GM12878 (cell line): ENCODE data around the gene B9D2. TPM values are rescaled to one million over a fixed set of nuclear protein-coding genes. Genes with fewer than 3 reads are reported as not detected.
A peak's percentile ranks its signal among the peaks of the same experiment; 100 is the strongest.

Experiments used
- ASH2L ChIP-seq: fragments of 300-600, 200-600 bp; sonication (generic); IDR thresholded peaks from 2 replicates; pipeline ENCODE4 v1.6.1; 2017; ENCODE audit warnings: low read depth, mild to moderate bottlenecking, borderline replicate concordance
- BACH1 ChIP-seq: fragments of 450-650 bp; IDR thresholded peaks from 2 replicates; pipeline ENCODE4 v1.6.1; 2017; ENCODE audit warnings: mild to moderate bottlenecking, borderline replicate concordance
- BHLHE40 ChIP-seq, 2 experiments: fragments of 450-650 bp in 1 of 2; IDR thresholded peaks; 2 replicates each; pipeline ENCODE4 v1.6.1; 2011 to 2017; ENCODE audit warnings: low read depth in 2 of 2, borderline replicate concordance in 1 of 2, improper control_type of control experiment in 1 of 2, low read length in 1 of 2, mild to moderate bottlenecking in 1 of 2
- CBX5 ChIP-seq: sonication (generic); IDR thresholded peaks from 2 replicates; pipeline ENCODE4 v1.6.1; 2016; ENCODE audit warnings: low read depth, moderate library complexity, mild to moderate bottlenecking, inconsistent platforms
- CTCF ChIP-seq, 3 experiments: IDR thresholded peaks in 2 of 3; conservative IDR thresholded peaks in 1 of 3; 2 replicates each; pipeline ENCODE4 v1.5.1; 2011; ENCODE audit warnings: low read depth in 3 of 3, low read length in 3 of 3, mild to moderate bottlenecking in 3 of 3, control low read depth in 2 of 3, moderate library complexity in 2 of 3, inconsistent platforms in 1 of 3, mixed read lengths in 1 of 3; ENCODE audit not compliant: control insufficient read depth in 2 of 3, insufficient read depth in 1 of 3; ENCODE audit errors: extremely low read depth in 1 of 3
- E2F8 ChIP-seq: fragments of 450-650 bp; IDR thresholded peaks from 2 replicates; pipeline ENCODE4 v1.6.1; 2018; ENCODE audit warnings: mild to moderate bottlenecking, low read depth, moderate library complexity; ENCODE audit not compliant: partially characterized antibody
- IKZF1 ChIP-seq: fragments of 450-650 bp; conservative IDR thresholded peaks from 2 replicates; pipeline ENCODE4 v1.6.1; 2017; ENCODE audit warnings: antibody characterized with exemption, mild to moderate bottlenecking
- MYC ChIP-seq: IDR thresholded peaks from 2 replicates; pipeline ENCODE4 v1.6.1; 2011; ENCODE audit warnings: mild to moderate bottlenecking, low read length, moderate library complexity, inconsistent platforms; ENCODE audit not compliant: insufficient read depth, insufficient replicate concordance, insufficient read length, severe bottlenecking
- NBN ChIP-seq: fragments of 450-650 bp; IDR thresholded peaks from 2 replicates; pipeline ENCODE4 v1.6.1; 2016
- NR2C2 ChIP-seq: IDR thresholded peaks from 2 replicates; pipeline ENCODE4 v1.6.1; 2011; ENCODE audit warnings: borderline replicate concordance, low read depth; ENCODE audit not compliant: control insufficient read depth, insufficient read length
- SP1 ChIP-seq: IDR thresholded peaks from one replicate; pipeline ENCODE4 v1.6.1; 2011; ENCODE audit warnings: low read depth, low read length
- SREBF1 ChIP-seq: IDR thresholded peaks from 2 replicates; pipeline ENCODE4 v1.6.1; 2012; ENCODE audit warnings: mild to moderate bottlenecking, low read length
- ZNF24 ChIP-seq: fragments of 450-650 bp; IDR thresholded peaks from 2 replicates; pipeline ENCODE4 v1.6.1; 2017; ENCODE audit warnings: antibody characterized with exemption, mild to moderate bottlenecking
- polyA plus RNA-seq, 11 experiments: library from polyadenylated mRNA; depleted of rRNA in 4 of 11; unstranded in 6 of 11; stranded (reverse) in 5 of 11; fragments of >200 nt; fragmentation: Nextera tagmentation in 4 of 11; fragmentation: Illumina TruSeq in 1 of 11; extraction: Ambion mirVana in 4 of 11; extraction: Trizol in 1 of 11; gene quantifications; 1 replicate in 1 of 11; 2 replicates in 10 of 11; pipeline versions ENCODE4 v1.2.1 to v1.2.3, GENCODE V29; 2011 to 2016; ENCODE audit warnings: inconsistent platforms in 2 of 11, missing spikeins in 2 of 11, low read depth in 1 of 11
- total RNA-seq, 4 experiments: library from RNA; depleted of rRNA in 3 of 4; stranded (reverse); fragments of >200 nt in 3 of 4; fragmentation: Illumina TruSeq in 1 of 4; extraction: Trizol in 1 of 4; gene quantifications; 2 replicates each; pipeline versions ENCODE4 v1.2.1 to v1.2.3, GENCODE V29; 2013 to 2021

The B9D2 gene
- total and polyA plus RNA-seq, 10 of the 15 experiments (the other 5 are each of a cell fraction or from before 2014, with no cell fraction given) = 2.4 to 12.4 (median 5.0) TPM

- TF ChIP-seq CBX5 = no peak
- TF ChIP-seq BHLHE40 (IDR thresholded peaks at IDR 0.05; ENCODE audit: borderline replicate concordance in 1 of 2, low read depth in 2 of 2, low read length in 1 of 2) = no peak
- no peak for TF ChIP-seq CTCF (IDR thresholded peaks at IDR 0.05 in 2 of 3, conservative IDR thresholded peaks at IDR 0.05 in 1 of 3; ENCODE audit: control insufficient read depth in 2 of 3, extremely low read depth in 1 of 3, insufficient read depth in 1 of 3, low read depth in 3 of 3, low read length in 3 of 3)
- 0 out of 2 replicates have a peak, but pooled peaks have one; percentile 7 for TF ChIP-seq IKZF1
- no peak for TF ChIP-seq ASH2L
- no peak for TF ChIP-seq SREBF1
- no peak for TF ChIP-seq SP1
- no peak for TF ChIP-seq NBN
- TF ChIP-seq NR2C2 = no peak
- TF ChIP-seq BACH1 = no peak
- no peak for TF ChIP-seq E2F8
- no peak for TF ChIP-seq ZNF24
- TF ChIP-seq MYC = no peak
These were observed 31.4 kb upstream of the B9D2 start (continued) for GRCh38 chr19:41395355-41395754.
